ENCODE data around the gene DIO2.

The DIO2 gene

DNA sequence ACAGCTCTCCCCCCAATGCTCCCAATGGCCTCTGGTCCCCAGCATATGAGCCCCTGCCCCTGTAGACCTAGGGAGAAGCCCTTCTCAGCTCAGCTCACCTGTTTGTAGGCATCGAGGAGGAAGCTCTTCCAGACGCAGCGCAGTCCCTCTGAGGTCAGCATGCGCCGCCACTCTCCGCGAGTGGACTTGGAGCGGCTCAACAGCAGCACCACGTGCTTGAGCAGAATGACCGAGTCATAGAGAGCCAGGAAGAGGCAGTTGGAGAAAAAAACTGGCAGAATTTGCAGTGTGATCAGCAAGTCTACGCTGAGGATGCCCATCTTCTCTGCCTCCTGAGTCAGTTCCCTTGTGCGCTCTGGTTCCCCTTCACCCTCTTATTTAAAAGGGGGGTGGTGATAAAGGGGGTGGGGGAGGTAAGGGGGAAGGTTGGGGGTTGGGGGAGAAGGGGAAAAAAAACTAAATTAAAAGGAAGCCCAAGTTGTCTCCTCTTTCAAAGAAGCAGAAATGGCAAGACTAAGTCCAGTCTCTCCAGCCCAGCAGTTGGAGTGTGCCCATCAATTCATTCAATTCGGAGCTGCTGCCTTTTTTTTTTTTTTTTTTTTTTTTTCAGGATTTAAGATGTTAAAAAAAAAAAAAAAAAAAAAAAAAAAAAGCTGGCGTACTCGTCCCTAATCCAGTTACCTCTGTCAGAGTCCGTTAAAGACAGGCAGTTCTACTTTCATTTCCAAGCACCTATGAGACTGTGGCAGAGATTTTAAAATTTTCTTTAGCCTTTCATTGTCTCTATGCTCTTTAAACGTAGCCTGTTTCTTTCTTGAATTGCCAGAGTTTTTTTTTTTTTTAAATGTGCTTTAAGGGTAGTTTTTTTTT, at the start of gene DIO2:
DIO2 (minus strand) TSS at position 352 of the 870 bp plus-strand sequence; CDS start at position 320, 32 bp downstream.
- DNase-seq: no peak

DNA sequence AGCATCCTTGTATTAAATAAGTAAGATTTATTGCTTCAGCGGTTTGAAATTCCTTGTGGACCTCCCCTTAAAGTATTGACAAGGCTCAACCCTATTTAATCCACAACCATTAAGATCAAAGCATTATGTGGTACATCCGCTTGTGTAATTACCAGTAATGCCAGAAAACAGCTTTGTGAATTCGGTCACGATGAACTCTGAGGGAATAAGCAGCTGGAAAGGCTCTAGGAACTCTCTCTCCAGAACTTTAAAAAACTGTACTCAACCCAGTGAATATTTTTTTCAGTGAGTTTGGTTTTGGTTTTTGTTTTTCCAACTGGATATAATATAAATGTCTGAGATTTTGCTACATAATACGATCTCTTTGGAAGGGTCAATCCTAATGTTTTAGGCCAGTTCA, 49.3 kb upstream of the DIO2 start:
- no peak for DNase-seq

DNA sequence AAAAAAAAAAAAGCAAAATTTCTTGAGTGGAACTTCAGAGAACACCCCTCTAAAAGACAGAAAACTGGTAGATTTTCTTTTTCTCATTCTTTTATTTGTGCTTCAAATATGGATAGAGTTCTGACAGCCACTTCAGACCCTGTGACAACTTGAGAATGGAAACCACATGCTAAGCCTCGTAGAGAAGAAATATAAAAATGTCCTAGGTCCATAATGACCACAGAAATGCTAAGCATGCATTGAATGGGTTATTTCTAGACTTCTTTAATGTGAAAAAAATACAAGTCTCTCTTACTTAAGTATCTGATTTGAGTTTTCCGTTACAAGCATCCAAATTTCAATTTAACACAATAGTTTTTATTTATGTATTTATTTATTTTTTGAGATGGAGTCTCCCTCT, 28.3 kb upstream of the DIO2 start:
- no peak for DNase-seq

DNA sequence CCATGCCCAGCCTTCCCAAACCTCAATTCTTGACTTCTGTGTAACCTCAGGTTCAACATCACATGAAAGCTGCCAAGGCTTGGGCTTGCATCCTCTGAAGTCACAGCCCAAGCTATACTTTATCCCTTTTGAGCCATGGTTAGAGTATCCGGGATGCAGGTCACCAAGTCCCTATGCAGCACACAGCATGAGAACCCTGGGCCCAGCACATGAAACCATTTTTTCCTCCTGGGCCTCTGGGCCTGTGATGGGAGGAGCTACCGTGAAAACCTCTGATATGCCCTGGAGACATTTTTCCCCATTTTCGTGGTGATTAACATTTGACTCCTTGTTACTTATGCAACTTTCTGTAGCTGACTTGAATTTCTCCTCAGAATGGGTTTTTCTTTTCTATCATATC, 25.8 kb upstream of the DIO2 start:
- DNase-seq: no peak

DNA sequence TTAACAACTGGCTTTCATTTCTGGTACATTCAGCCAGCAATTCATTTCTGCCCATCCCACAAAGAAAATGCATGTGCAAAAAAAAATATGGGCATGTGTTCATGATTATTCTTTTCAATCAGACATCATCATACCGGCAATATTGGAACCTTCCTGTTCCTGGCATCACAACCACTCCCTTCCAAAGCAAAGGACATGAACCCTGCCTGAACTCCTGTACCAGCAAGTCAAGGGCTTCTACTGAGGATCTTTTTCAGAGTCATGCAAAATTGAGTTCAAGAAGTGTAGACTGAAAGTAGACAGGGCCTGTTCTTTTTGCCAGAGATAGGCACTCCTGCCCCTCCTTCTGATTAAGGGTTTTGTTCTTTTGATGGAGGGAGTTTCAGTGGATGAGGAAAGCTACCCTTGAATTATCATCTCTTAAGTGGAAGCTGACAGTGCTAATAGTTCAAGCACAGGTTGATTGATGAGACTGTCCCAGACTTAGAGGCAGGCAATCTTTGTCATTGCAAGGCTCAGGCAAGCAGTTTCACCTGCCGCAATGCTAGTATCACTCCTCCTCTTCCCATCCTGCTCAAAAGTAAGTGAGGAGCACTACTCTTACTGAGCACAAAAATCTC, 22.3 kb upstream of the DIO2 start:
- DNase-seq: no peak

DNA sequence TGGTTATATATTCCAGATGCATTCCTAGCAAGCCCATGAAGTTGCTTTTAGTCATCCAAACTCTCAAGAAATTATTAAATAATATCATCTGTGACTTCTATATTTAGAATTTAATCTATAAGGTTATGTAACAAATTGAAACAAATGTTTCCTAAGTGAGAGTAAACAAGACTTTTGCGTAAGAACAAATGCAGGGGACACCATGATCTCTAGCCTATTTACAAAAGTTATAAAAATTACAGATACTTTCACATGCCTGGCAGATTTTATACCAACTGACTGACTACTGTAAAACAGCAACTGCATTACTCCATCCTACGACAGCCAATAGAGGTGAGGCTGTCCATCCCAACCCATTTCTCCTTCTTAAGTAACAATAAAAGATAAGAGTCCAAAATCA, 20.4 kb upstream of the DIO2 start:
- DNase-seq: no peak

DNA sequence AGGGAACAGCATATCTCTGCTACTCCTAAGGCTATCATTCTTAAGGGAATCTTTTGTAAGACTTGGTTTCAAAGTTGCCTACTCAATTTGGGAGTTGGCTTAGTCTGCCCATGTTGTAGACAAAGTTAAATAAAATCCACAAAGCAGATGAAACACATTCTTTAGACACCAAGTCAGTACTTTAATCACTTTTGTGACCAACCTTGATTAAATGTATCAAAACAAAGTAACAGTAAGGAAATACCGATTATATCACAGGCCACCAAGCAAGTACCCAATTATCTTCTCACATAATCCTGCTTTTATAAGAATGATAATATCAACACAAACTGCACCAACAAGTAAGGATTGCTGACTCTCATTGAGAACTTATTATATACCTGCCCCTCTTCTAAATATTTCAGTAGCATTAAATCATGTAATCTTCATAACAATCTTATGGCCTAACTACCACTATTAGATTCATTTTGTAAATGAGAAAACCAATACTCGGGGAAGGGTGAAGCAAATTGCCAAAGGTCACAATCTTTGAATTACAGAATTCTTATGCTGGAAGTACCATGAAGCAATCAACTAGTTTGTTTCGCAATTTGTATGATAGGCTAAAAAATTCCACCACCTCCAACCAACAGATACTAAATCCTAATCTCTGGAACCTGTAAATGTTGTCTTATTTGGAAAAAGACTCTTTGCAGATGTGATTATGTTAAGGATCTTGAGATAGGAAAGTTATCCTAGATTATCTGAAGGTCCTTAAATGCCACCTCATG, 12.6 kb upstream of the DIO2 start:
- no peak for DNase-seq

DNA sequence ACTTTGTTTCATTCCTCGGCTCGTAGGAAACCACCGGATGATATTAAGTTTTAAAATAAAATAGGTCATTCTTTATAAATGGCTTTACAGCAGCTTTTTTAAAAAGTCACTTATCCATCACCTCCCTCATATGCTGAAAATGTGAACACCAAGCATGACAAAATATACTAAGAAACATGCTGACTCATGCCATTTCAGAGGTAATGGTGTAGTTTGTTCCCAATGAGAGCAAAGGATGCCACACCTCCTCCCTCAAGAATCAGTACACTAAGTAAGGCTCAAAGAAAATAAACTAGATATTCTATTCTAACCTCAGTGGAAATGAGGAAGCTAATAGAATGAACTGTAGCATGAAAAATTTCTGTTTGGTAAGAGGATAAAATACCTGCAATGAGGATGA, 5.5 kb upstream of the DIO2 start:
- DNase-seq: no peak

DNA sequence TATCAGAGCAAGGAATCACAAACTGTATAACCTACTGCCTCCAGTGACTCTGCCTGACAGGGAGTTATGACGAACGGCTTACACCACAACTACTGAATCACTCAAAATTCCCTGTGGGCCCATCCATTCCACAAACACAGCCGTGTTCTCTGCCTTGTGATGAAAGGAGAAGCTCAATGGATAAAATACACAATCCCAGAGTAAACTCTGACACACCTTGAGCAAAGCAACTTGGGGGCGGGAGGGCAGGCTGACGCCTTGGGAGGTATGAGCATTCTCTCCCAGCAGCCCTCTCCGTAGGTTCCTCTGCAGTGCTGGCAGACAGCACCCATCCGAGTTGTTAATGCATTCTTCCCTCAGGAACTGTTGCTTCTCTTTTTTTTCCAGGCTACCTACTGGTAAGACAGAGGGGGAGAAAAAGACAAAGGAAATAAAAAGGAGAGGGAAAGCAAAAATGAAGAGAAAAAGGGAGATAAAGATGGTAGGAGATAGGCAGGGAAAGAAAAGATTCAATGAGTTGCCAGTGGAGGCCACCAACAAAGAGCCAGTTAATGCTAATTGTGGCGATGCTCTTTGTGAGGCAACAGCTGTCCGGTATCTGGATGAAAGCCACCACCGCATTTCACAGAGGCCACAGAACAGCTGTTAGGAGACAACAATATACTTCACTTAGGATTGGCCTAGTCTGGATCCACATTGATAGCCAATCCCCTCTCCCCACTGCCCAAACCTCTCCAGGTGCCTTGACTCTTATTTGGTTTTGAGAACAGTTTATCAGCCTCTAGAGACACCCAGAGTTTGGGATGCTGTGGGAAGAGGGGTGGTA, 4.7 kb upstream of the DIO2 start:
- DNase-seq: no peak

DNA sequence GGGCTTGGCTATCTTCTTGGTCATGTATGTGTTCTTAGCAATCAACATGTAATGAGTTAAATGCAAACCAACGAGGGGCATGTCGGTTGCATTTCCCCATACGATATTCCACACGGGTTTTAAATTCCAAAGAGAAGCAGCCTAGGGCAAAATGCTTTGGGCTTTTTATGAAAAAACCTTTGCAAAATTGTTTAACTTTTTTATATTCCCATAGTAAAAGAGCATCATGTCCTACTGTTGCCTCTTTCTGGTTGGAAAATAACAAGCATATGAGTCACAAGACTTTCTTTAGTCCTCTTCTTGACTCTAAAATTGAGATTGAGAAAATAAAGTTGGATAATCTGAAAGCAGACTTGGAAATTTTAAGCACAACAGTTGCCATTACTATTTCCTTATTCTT, 3.8 kb upstream of the DIO2 start:
- no peak for DNase-seq

DNA sequence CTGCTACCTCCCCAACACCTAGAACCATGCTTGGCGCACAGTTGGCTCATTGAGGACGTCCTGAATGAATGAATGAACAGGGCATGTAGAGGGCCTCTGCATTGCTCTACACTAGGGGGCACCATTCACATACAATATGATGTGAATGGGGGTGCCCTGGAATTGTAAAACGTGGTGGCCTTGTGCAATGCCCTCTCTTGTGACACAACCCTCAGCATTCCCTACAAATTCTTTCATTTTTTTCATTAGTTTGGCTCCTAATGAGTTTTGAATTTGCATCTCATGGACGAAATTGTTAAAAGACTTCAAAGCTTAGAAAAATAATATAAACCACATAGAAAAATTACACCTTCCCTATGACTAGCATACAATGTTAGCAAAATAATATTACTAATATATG, 2.3 kb upstream of the DIO2 start:
- DNase-seq: no peak

DNA sequence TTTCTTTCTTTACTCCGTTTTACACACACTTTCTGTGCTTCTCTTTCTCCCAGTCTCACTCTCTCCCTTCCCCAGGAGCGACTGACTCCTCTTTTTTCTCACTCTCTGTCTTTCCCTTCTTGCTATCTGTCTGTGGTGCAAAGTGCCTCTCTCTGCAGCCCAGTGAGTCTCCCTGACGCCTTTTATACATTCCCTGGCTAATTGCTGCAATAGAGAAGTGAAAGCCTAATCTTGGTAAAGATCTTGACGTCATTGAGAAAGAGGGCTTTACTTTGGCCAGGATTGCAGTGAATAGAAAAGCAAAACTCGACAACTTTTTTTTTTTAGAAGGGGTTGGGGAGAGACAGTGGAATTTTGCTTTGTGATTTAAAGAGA, 706 bp upstream of the DIO2 start:
- DNase-seq: no peak

DNA sequence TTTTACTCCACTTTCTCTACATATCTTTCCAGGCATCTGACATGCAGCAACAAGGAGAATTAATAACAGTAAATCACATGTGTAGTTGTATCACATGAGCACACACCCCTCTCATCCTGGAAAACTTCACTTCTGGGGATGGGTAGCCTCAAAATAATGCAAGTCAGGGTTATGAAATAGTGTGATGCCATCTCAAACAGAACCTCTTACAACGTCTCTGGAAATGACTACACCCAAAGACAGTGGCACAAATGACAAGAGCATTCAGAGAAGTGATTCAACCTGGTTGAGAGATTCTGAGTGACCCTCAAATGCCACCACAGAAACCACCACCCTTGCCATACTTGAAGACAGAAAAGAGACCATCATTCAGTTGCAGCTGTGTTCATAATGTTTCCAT, 2.8 kb downstream of the DIO2 start:
- no peak for DNase-seq

DNA sequence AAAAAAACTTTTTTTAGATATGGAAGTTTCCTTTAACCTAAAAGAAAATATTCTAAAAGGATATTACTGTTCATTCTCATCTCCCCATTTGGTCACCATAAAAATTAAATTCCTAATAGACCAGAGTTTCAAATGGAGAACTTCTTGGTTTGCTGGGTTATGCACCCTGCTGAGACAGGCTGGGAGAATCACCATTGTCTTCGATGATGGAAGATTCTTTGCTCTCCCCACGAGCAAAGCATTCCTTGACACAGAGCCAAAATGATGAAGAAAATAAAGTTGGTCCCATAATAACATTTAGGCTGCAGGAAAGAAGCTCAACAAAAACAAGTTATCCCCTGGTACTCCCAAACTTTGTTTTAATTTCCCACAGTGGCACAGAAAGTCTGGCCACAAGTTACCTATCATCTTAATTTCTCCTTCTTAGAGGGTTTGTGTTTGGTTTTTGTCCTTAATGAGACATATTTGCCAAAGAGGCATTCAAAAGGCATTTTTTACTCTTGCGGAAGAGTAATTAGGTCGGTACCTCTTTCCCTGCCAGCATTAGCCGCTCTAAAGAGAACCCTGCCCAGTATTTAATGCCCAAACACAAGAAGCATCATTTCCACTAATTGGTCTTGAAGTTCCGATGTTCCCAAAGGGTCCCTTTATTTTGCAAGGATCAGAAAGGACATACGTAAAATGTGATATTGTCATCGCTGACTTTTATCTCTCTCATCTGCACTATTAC, 4.8 kb downstream of the DIO2 start:
- no peak for DNase-seq

DNA sequence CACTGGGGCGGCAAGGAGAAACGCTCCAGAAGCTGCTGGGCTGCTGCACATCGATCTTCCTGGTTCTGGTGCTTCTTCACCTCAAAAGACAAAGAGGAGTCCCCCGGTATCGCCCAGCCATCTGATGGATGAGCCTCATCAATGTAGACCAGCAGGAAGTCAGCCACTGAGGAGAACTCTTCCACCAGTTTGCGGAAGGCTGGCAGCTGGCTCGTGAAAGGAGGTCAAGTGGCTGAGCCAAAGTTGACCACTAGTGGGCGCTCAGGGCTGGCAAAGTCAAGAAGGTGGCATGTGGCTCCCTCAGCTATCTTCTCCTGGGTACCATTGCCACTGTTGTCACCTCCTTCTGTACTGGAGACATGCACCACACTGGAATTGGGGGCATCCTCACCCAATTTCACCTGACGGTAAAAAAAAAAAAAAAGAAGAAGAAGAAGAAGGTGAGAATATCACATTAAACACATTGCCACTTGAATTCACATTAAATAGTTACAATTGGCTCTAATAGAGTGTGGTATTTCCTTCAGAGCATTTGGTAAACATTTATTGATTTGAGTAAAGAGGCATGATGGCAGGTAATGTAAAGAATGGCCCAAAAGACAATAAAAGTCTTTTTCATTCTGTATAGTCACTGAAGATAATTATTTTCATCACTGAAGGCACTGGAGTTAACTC, 8.3 kb downstream of the DIO2 start:
- no peak for DNase-seq

DNA sequence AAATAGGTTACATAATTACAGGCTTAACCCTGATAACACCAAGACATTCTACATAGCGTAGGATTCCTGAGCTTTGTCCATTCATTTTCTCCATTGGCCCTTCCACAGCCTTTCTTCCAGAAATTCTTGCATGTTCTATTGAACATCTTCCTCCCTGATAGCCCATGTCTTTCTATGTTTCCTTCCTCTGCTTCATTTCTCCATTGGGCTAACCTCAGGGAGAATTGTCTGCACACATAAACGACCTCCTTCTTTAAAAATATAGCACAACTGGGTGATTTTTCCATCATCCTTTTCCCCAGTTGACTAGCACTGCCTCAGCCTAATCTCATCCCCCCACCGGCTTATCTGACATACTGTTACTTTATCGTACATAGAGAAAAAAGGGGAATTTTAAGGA, 11.2 kb downstream of the DIO2 start:
- DNase-seq: no peak

DNA sequence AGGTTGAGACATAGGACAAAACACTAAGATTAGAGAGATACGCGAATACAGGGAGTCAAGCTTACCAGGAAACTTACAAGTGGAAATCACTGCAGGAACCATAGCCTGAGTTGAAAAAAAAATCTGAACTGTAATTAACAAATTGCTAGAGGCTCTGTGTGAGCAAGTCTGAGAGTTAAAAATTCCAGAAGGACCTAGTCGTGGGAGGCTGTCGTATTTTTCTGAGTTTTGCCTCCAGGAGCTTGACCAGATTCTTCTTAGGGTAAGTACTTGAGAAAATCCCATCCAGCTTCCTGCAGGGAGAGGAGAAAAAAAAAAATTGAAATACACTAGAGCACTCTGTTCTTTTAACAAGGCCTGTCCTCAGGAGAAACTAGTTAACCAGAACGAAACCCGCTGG, 22.7 kb downstream of the DIO2 start:
- DNase-seq: no peak

DNA sequence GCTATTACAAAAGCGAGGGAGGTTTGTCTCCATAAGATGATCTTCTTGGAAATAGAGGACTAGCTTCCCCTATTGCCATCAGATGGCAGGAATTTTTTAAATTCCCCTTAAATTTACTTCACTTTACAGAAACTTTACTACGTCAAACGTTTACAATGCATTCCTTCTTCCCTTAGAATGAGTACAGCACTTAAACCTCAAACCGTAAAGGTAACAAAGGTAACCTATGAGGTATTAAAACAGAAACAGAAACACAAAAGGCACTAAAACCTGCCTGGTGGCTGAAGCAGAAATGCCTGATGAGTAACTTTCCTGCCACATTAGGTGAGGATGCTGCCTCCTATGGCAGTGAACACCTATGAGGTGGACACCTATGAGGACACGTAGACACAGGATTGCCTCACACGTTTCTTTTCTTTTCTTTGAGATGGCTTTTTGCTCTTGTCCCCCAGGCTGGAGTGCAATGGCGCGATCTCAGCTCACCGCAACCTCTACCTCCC, 25.0 kb downstream of the DIO2 start:
- no peak for DNase-seq

DNA sequence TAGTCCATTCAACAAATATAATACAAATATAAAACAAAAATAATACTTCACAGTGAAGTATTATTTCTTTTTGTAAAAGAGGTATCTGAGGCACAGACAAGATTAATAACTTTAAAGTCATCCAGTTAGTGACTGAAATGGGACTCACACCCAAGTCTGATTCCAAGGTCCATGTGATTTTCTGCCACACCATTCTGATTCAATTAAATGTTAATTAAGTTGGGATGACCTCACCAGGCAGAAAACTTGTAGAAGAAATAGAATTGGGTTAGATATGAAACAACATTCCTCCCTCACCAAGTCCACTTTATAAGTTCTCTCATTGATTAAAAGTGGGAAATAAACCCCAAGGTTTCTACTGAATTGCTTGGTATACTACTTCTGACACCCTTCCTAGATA, 34.4 kb downstream of the DIO2 start:
- DNase-seq: no peak

DNA sequence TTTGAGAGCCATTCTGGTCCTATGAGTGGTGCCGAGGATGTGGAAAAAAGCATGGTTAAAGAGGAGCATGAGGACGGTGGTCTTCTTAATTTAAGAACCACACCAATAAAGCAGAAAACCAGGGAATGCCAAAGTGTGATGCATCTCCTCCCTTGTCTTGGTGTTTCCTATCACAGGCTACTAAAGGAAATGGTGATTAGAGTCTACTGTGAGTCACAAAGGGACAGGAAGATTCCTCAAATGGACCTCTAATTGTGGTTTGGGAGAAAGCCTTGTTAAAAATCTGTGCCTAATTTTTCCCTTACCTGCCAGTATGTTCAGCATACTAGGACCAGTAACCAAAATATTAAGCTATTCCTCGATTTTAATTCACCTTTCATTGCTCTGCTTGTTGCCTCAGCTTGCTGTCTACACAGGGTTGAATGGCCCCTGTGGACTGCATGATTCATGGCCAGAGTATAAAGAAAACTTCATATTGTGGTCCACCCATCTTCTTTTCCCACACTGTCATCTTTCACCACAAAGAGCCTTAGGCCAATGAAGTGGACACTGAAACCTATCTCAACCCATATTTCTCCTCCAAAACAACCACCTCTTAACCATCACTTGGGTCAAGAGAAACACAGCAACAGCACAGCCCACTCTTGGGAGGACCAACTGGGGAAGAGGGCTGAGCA, 38.8 kb downstream of the DIO2 start:
- DNase-seq: no peak

Data from CD4-positive, alpha-beta T cell treated with Interleukin-21 for 1 hour (primary cell).